ENCODE measurements around the gene C1orf21.

Gene C1orf21

GRCh38 chr1:184387476-184388318 lies 868 bp downstream of the C1orf21 start:
- DNase-seq (ENCODE audit: low read depth): no peak

DNA sequence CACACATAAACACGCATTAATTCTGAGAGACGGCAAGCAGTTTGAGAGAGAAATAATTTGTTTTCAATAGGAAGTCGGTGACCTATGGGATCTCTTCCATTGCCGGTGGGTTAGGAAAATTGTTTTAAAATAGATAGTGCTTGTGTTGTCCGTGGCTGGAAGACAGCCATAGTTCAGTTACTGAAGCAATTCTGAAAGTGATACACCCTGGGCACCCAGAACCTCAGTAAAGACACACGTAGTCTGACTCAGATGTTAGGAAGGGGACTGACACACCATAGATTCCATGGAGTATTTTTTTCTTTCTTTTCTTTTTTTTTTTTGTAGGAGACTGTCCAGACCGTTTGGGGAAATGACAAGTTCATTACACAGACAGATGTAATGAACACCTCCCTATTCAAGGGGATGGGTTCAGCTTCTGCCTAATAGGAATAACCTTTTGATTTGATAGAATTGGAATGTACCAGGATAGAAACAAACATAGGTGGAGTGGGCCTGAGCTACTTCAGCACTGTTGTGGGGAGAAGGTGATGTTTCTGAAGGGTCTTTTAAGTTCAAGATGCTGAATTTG lies 1.6 kb downstream of the C1orf21 start:
- peak; percentile 50 for DNase-seq (ENCODE audit: low read depth)

GRCh38 chr1:184388971-184389370 lies 2.1 kb downstream of the C1orf21 start:
- DNase-seq (ENCODE audit: low read depth): no peak

- DNase-seq (ENCODE audit: low read depth): no peak
Measured at GRCh38 chr1:184389446-184389845, 2.6 kb downstream of the C1orf21 start.

DNA sequence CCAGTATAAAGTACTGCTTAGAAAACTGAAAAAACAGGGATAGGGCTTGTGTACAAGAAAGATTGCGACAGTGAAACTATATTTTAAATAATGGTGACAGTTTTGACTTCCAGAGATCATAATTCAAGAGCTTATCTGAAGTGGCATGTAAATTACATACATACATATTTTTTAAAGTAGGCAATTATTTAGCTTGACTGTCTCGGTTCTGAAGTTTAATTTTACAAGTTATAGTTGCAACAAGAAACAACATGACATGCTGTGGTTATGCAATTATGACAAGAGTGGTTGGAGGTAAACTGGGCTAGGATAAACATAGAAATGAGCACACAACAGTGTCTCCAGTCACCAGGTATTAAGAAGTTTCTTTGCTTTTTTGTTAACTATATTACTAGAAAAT lies 4.1 kb downstream of the C1orf21 start:
- DNase-seq (ENCODE audit: low read depth): no peak

DNA sequence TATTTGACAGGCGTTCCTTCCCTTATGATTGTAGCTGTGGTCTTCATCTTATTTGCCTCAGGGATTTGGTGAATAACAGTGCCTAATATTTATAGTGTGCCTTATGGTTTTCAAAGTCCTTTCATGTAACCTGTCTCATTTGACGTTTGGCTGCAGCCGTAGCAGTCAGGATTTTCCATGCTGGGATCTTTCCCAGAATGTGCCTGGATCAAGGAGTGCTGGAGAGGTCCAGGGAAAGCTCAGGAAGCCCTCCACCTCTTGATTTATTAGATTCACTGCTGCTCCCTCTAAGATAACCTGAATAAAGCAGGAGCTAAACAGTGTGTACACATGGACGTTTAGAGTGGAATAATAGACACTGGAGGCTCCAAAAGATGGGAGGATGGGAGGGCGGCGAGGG lies 5.2 kb downstream of the C1orf21 start:
- no peak for DNase-seq (ENCODE audit: low read depth)

GRCh38 chr1:184392779-184393522 lies 6.1 kb downstream of the C1orf21 start:
- DNase-seq (ENCODE audit: low read depth): no peak

DNA sequence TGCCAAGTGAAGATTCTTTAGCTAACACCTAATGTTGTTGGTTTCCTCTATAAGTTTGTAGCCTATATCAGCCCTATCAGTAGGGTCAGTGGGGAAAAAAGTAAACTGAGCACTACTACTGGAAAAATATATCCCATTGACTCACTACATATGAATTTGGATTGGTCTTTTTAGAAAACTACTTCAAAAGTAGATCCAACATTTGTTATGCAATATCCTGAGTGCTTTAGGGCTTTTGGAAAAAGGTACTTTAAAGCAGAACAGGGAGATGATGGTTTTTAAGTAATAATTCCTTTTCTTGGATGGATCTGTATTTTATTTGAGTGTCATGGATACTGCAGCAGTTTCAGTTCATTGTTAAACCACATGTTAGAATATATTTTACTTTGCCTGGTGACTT lies 7.1 kb downstream of the C1orf21 start:
- DNase-seq (ENCODE audit: low read depth): no peak

DNA sequence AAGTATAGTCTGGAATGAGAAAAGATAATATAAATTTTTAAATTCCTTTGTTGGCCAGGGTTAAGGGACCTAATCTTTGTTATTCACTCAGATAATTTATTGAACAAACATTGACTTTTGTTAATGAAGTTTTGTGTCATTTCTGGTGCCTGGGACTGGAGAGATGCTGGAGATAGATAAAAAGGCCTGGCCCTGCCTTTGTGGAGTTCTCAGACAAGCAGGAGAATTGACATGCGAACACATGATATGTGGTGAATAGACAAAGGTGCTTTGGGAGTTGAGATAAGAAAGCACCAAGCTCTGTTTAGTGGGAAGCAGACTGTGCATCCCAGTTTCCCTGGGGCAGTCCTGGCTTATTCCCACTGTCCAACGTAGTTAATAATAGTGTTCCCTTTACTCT lies 8.5 kb downstream of the C1orf21 start:
- DNase-seq (ENCODE audit: low read depth): no peak

DNA sequence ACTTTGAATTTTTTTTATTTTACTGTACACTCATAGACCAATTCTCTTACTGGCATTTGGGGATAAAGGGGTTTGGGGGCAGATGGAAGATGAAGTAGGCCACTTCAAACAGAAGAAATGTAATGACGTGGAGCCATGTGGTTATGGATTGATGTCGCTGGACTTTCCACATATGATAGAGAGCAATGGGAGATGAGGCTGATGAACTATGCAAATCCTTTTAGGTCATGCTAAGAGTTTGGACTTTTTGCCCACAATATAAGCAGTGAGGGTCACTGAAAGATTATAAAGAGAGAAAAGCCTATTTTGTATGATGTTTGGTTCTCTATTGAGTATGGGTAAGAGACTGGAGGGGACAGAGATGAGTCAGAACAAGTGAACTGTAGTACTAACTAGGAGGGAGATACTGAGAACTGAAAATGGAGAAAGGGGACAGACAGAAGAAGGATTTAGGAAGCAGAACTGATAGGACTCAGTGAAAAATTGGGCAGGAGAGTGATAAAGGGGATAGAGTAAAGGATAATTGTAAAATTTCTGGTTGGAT lies 9.2 kb downstream of the C1orf21 start:
- DNase-seq (ENCODE audit: low read depth): no peak

- no peak for DNase-seq (ENCODE audit: low read depth)
Measured at GRCh38 chr1:184399192-184399847, 12.5 kb downstream of the C1orf21 start.

- no peak for DNase-seq (ENCODE audit: low read depth)
Measured at GRCh38 chr1:184403961-184404726, 17.3 kb downstream of the C1orf21 start.

DNA sequence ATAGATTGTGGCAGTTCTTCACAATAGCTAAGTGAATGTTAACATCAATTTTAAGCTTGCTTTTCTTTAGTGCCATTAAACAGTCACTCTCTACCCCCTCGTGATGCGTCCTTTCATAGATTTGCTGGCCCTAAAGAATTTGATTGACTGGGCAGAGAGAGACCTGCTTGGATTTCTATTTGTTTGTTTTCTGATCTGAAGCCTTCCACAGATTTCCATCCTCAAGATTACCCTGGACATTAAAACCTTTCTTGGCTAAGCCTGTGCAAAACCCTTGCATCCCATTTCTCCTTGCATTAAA lies 17.8 kb downstream of the C1orf21 start:
- no peak for DNase-seq (ENCODE audit: low read depth)

GRCh38 chr1:184405094-184405800 lies 18.4 kb downstream of the C1orf21 start:
- no peak for DNase-seq (ENCODE audit: low read depth)

GRCh38 chr1:184405801-184406142 lies 18.9 kb downstream of the C1orf21 start:
- no peak for DNase-seq (ENCODE audit: low read depth)

DNA sequence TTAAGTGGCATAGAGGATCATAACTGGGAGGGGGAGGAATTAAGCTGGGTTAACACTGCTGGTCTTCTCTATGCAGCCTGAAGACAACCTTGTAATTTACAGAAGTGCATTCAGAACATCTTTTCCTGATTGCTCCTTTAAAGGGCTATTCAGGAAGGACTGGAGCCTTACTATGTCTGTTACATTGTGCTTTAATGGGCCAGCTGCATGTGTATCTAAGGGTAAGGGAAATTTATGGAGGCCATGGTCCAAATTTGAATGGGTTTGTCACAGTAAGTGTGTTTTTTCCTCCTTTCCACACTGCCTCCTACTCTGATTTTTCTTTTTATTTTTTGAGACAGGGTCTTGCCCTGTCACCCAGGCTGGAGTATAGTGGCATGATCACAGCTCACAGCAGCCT lies 19.6 kb downstream of the C1orf21 start:
- no peak for DNase-seq (ENCODE audit: low read depth)

- DNase-seq (ENCODE audit: low read depth): no peak
Measured at GRCh38 chr1:184407816-184408510, 21.1 kb downstream of the C1orf21 start.

- DNase-seq (ENCODE audit: low read depth): no peak
Measured at GRCh38 chr1:184408580-184408979, 21.8 kb downstream of the C1orf21 start.

DNA sequence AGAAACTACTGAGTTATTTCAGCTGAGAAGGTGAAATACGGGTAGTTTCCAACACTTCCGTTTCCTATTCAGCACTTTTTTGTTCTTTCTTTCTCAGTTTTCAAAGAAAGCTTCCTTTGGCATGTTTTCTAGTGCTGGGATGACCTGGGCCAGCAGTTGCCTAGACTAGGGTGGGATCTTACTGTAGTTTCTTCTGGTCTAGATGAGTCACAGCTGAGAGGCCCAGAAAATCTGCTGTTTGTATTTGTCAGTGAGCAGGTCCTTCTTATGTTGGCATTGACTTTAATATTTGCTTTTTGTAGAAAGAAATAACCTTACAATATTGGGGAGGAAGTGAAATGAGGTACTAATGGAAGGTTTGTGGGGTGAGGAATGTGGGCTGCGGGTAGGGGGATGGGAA lies 22.2 kb downstream of the C1orf21 start:
- DNase-seq (ENCODE audit: low read depth): no peak

GRCh38 chr1:184412472-184412871 lies 25.6 kb downstream of the C1orf21 start:
- DNase-seq (ENCODE audit: low read depth): no peak

DNA sequence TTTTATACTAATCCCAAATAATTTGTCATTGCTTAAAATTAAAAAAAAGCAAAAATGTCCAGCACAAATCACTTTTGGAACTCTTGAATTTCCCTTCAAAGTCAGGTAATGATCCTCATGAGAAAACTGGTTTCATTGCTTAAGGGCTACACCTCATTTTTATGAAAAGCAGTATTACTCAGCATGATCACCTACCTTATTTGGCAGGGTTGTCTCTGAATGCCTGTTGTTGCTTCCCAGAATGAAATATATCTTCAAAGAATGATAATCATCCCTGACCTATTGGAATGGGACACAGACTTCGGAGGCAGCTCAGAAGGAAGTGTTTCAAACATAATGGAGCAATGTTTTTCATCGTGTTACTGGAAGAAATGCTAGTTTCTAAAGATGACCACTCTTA lies 29.7 kb downstream of the C1orf21 start:
- no peak for DNase-seq (ENCODE audit: low read depth)

Data from non-pigmented ciliary epithelial cell (primary cell).